IMR-90 (cell line): ENCODE measurements around the gene GATA3. TPM values are rescaled to one million over a fixed set of nuclear protein-coding genes. Genes with fewer than 3 reads are reported as not detected.

ENCODE experiments used
- ATAC-seq: fragments of 200-7000 bp; cut with Tn5 transposase; 2 replicates; pipeline ENCODE4 v1.9.1; 2020; ENCODE audit warnings: low read depth, mild to moderate bottlenecking, moderate library complexity
- BruUV-seq: library from RNA; stranded (reverse); fragments of 400-500 nt; replicated peaks from 2 replicates; lab custom pipeline; 2021; lab: Mats Ljungman, UMichigan
- CTCF ChIA-PET: fragments of 300-600 bp; formaldehyde crosslinking; extraction: SDS; loops from one replicate; lab custom pipeline; 2021; ENCODE audit warnings: antibody characterized with exemption; lab: Yijun Ruan, JAX
- POLR2A ChIA-PET: fragments of 300-600 bp; sonication (Branson Sonifier 250); formaldehyde crosslinking; loops from one replicate; lab custom pipeline; 2022; ENCODE audit warnings: antibody characterized with exemption; ENCODE audit not compliant: unreplicated experiment; lab: Charles Lee
- DNase-seq: peaks from one replicate; pipeline ENCODE4 v3.0.0; 2013
- H2AFZ ChIP-seq: replicated peaks from 2 replicates; pipeline ENCODE3; 2013; ENCODE audit warnings: low read length, mild to moderate bottlenecking; ENCODE audit not compliant: poor library complexity
- H2AK5ac ChIP-seq: 2 replicates; pipeline ENCODE4 v1.6.1; 2013; ENCODE audit warnings: low read depth, low read length, inconsistent platforms
- H2AK9ac ChIP-seq: replicated peaks from 2 replicates; pipeline ENCODE3; 2013; ENCODE audit warnings: mild to moderate bottlenecking, low read depth, low read length, moderate library complexity; ENCODE audit not compliant: poor library complexity
- H2BK120ac ChIP-seq: 2 replicates; pipeline ENCODE4 v1.6.1; 2013; ENCODE audit warnings: low read depth, low read length, inconsistent platforms
- H2BK15ac ChIP-seq: 3 replicates; pipeline ENCODE4 v1.6.1; 2013; ENCODE audit warnings: low read depth, low read length, inconsistent platforms
- H2BK20ac ChIP-seq: 2 replicates; pipeline ENCODE4 v1.6.1; 2013; ENCODE audit warnings: low read depth, mild to moderate bottlenecking, inconsistent platforms, low read length, moderate library complexity
- H2BK5ac ChIP-seq: 2 replicates; pipeline ENCODE4 v1.6.1; 2013; ENCODE audit warnings: mild to moderate bottlenecking, low read depth, low read length, inconsistent platforms; ENCODE audit not compliant: poor library complexity, severe bottlenecking
- H3K14ac ChIP-seq: replicated peaks from 2 replicates; pipeline ENCODE4 v1.6.1; 2013; ENCODE audit warnings: low read depth, low read length, inconsistent platforms
- H3K18ac ChIP-seq: 2 replicates; pipeline ENCODE4 v1.6.1; 2013; ENCODE audit warnings: low read depth, low read length, control low read depth
- H3K23ac ChIP-seq: 2 replicates; pipeline ENCODE4 v1.6.1; 2013; ENCODE audit warnings: low read depth, low read length, inconsistent platforms
- H3K27ac ChIP-seq: 2 replicates; pipeline ENCODE4 v1.5.1; 2013; ENCODE audit warnings: mild to moderate bottlenecking, control low read depth, low read length; ENCODE audit not compliant: insufficient read depth
- H3K27me3 ChIP-seq: 2 replicates; pipeline ENCODE4 v1.6.1; 2013; ENCODE audit warnings: low read length; ENCODE audit not compliant: control insufficient read depth, insufficient read depth
- H3K36me3 ChIP-seq: 2 replicates; pipeline ENCODE4 v1.6.1; 2013; ENCODE audit warnings: low read length, mixed read lengths; ENCODE audit not compliant: control insufficient read depth, insufficient read depth
- H3K4ac ChIP-seq: 2 replicates; pipeline ENCODE4 v1.6.1; 2013; ENCODE audit warnings: low read depth, low read length, inconsistent platforms
- H3K4me1 ChIP-seq: 2 replicates; pipeline ENCODE4 v1.6.1; 2013; ENCODE audit warnings: low read length, mixed read lengths; ENCODE audit not compliant: control insufficient read depth, insufficient read depth
- H3K4me2 ChIP-seq: 2 replicates; pipeline ENCODE4 v1.6.1; 2013; ENCODE audit warnings: low read depth, mild to moderate bottlenecking, control low read depth, low read length, moderate library complexity
- H3K4me3 ChIP-seq: 2 replicates; pipeline ENCODE4 v1.5.1; 2013; ENCODE audit warnings: low read depth, mild to moderate bottlenecking, control low read depth, low read length, moderate library complexity; ENCODE audit not compliant: insufficient read depth
- H3K56ac ChIP-seq: 2 replicates; pipeline ENCODE4 v1.6.1; 2013; ENCODE audit warnings: low read length, inconsistent platforms; ENCODE audit not compliant: insufficient read depth; ENCODE audit errors: extremely low read depth
- H3K79me1 ChIP-seq, 2 experiments: 2 replicates each; pipeline ENCODE4 v1.6.1; 2013; ENCODE audit warnings: low read length in 2 of 2, inconsistent platforms in 1 of 2, low read depth in 1 of 2
- H3K9ac ChIP-seq: 2 replicates; pipeline ENCODE4 v1.6.1; 2013; ENCODE audit warnings: low read depth, low read length, control low read depth
- H3K9me1 ChIP-seq: 2 replicates; pipeline ENCODE4 v1.6.1; 2013; ENCODE audit warnings: low read length, inconsistent platforms; ENCODE audit not compliant: insufficient read depth
- H3K9me3 ChIP-seq: 2 replicates; pipeline ENCODE4 v1.6.1; 2013; ENCODE audit warnings: low read length; ENCODE audit not compliant: control insufficient read depth, insufficient read depth
- H4K20me1 ChIP-seq: 2 replicates; pipeline ENCODE4 v1.6.1; 2013; ENCODE audit warnings: low read length, inconsistent platforms; ENCODE audit not compliant: insufficient read depth
- H4K5ac ChIP-seq: 2 replicates; pipeline ENCODE4 v1.6.1; 2013; ENCODE audit warnings: mild to moderate bottlenecking, low read depth, low read length, control low read depth
- H4K8ac ChIP-seq, 2 experiments: 2 replicates each; pipeline ENCODE4 v1.6.1; 2013; ENCODE audit warnings: low read depth in 2 of 2, low read length in 2 of 2, control low read depth in 1 of 2, inconsistent platforms in 1 of 2
- H4K91ac ChIP-seq: 2 replicates; pipeline ENCODE4 v1.6.1; 2013; ENCODE audit warnings: low read depth, low read length, inconsistent platforms; ENCODE audit not compliant: insufficient read depth
- CHD1 ChIP-seq: IDR thresholded peaks from 2 replicates; pipeline ENCODE4 v1.6.1; 2012; ENCODE audit warnings: low read depth, low read length, improper control_type of control experiment
- FOS ChIP-seq: fragments of 150-350 bp; IDR thresholded peaks from 2 replicates; pipeline ENCODE4 v1.6.1; 2016; ENCODE audit warnings: low read depth, low read length
- MAFK ChIP-seq: IDR thresholded peaks from 2 replicates; pipeline ENCODE4 v1.6.1; 2012; ENCODE audit warnings: low read depth, low read length, improper control_type of control experiment
- MXI1 ChIP-seq: IDR thresholded peaks from 2 replicates; pipeline ENCODE4 v1.6.1; 2012; ENCODE audit warnings: low read depth, mild to moderate bottlenecking, low read length, moderate library complexity, borderline replicate concordance
- NFE2L2 ChIP-seq: fragments of 150-350 bp; IDR thresholded peaks from 2 replicates; pipeline ENCODE4 v1.6.1; 2016; ENCODE audit warnings: low read depth, mild to moderate bottlenecking, low read length
- SMC3 ChIP-seq: fragments of 150-350 bp; IDR thresholded peaks from 2 replicates; pipeline ENCODE4 v1.6.1; 2016; ENCODE audit warnings: low read depth, mild to moderate bottlenecking, antibody characterized with exemption, low read length, moderate library complexity
- WGBS, 2 experiments: methylation state at CpG; one replicate each; pipeline versions ENCODE4 v1.1.5 to v1.1.7; 2013; ENCODE audit warnings: missing lambda C conversion rate in 2 of 2; ENCODE audit not compliant: insufficient read length in 1 of 2; ENCODE audit errors: extremely low coverage in 2 of 2; 5-methylcytosine and 5-hydroxymethylcytosine counted together
- dilution Hi-C: fragments of 300-500 bp; cut with HindIII; formaldehyde crosslinking; loops from one replicate; pipeline ENCODE4 v1.14.3; 2018; ENCODE audit warnings: low sequenced_read_pairs; ENCODE audit not compliant: unreplicated experiment
- in situ Hi-C: fragments of 300-500 bp; cut with MboI; formaldehyde crosslinking; loops from 3 replicates; pipeline ENCODE4 v1.14.3; 2019; ENCODE audit warnings: low sequenced_read_pairs, inconsistent platforms, mixed read lengths
- intact Hi-C: fragments of 100-400 bp; cut with micrococcal nuclease; formaldehyde crosslinking; loops from 2 replicates; pipeline ENCODE4 v1.10.0; 2022
- polyA plus RNA-seq, 3 experiments: library from polyadenylated mRNA; depleted of rRNA; stranded (reverse); fragments of >200 nt; gene quantifications; 2 replicates each; pipeline ENCODE4 v1.2.3, GENCODE V29; 2012; ENCODE audit warnings: low replicate concordance in 1 of 3
- total RNA-seq: library from RNA; depleted of rRNA; stranded (reverse); fragments of >200 nt; gene quantifications from 2 replicates; pipeline ENCODE4 v1.2.3, GENCODE V29; 2012
- TF ChIP-seq, protein P1 (sequence below): fragments of 150-350 bp; IDR thresholded peaks from 2 replicates; pipeline ENCODE4 v1.6.1; 2017; ENCODE audit warnings: mild to moderate bottlenecking, antibody characterized with exemption, low read length, low read depth
- TF ChIP-seq, protein P2 (sequence below): fragments of 150-350 bp; IDR thresholded peaks from 2 replicates; pipeline ENCODE4 v1.6.1; 2016; ENCODE audit warnings: low read depth, mild to moderate bottlenecking, low read length, moderate library complexity, borderline replicate concordance
- TF ChIP-seq, protein P3 (sequence below): conservative IDR thresholded peaks from 2 replicates; pipeline ENCODE4 v1.5.1; 2012; ENCODE audit warnings: mild to moderate bottlenecking, low read depth, low read length, improper control_type of control experiment

GATA3 gene
- total and polyA plus RNA-seq, 2 of the 4 experiments (the other 2 are of a cell fraction), result 0.21 TPM; not detected in 1

DNA sequence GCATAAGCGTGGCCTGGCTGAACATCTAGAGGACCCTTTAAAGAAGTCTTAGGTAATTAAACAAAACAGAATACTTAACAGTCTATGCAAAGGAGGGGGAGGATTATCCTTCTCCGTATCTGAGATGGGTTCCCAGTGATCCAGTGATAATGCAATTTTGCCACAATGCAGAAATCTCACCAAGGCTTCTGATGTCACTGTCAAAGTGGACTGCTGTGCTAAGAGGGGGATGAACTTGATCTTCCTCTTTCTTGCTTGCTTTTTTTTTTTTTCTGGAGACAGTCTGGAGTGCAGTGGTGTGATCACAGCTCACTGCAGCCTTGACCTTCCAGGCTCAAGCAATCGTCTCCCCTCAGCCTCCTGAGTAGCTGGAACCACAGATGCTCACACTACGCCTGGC lies 30.8 kb downstream of the GATA3 start:
- H2BK15ac ChIP-seq, result no peak overlapping the region
- no peaks in the 10 kb centered on the region for H3K36me3 ChIP-seq
- no peak for ATAC-seq
- no peaks in the 10 kb centered on the region for H4K20me1 ChIP-seq
- no peak overlapping the region for H2AK5ac ChIP-seq
- no peaks in the 10 kb centered on the region for H3K27me3 ChIP-seq
- H3K4me3 ChIP-seq, result no peak overlapping the region
- no peak overlapping the region for H4K91ac ChIP-seq
- H3K27ac ChIP-seq, result no peak overlapping the region
- no peak overlapping the region for H3K9ac ChIP-seq
- TF ChIP-seq, protein P1, sequence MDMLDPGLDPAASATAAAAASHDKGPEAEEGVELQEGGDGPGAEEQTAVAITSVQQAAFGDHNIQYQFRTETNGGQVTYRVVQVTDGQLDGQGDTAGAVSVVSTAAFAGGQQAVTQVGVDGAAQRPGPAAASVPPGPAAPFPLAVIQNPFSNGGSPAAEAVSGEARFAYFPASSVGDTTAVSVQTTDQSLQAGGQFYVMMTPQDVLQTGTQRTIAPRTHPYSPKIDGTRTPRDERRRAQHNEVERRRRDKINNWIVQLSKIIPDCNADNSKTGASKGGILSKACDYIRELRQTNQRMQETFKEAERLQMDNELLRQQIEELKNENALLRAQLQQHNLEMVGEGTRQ, result no peak
- TF ChIP-seq, protein P2, sequence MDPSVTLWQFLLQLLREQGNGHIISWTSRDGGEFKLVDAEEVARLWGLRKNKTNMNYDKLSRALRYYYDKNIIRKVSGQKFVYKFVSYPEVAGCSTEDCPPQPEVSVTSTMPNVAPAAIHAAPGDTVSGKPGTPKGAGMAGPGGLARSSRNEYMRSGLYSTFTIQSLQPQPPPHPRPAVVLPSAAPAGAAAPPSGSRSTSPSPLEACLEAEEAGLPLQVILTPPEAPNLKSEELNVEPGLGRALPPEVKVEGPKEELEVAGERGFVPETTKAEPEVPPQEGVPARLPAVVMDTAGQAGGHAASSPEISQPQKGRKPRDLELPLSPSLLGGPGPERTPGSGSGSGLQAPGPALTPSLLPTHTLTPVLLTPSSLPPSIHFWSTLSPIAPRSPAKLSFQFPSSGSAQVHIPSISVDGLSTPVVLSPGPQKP, result no peak
- TF ChIP-seq MAFK, result no peak
- no peak for TF ChIP-seq NFE2L2
- TF ChIP-seq SMC3, result no peak
- TF ChIP-seq, protein P3, sequence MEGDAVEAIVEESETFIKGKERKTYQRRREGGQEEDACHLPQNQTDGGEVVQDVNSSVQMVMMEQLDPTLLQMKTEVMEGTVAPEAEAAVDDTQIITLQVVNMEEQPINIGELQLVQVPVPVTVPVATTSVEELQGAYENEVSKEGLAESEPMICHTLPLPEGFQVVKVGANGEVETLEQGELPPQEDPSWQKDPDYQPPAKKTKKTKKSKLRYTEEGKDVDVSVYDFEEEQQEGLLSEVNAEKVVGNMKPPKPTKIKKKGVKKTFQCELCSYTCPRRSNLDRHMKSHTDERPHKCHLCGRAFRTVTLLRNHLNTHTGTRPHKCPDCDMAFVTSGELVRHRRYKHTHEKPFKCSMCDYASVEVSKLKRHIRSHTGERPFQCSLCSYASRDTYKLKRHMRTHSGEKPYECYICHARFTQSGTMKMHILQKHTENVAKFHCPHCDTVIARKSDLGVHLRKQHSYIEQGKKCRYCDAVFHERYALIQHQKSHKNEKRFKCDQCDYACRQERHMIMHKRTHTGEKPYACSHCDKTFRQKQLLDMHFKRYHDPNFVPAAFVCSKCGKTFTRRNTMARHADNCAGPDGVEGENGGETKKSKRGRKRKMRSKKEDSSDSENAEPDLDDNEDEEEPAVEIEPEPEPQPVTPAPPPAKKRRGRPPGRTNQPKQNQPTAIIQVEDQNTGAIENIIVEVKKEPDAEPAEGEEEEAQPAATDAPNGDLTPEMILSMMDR, result no peak
- no peak for TF ChIP-seq MXI1
- TF ChIP-seq CHD1, result no peak
- TF ChIP-seq FOS, result no peak
- dilution Hi-C loops, result no loop called here
- H3K9me1 ChIP-seq, result no peaks in the 10 kb centered on the region
- no peak overlapping the region for H2BK20ac ChIP-seq
- in situ Hi-C loops, result no loop called here
- H4K8ac ChIP-seq, result no peak overlapping the region
- H3K18ac ChIP-seq, result no peak overlapping the region
- H3K79me1 ChIP-seq, result no peaks in the 10 kb centered on the region
- no peak overlapping the region for H3K4ac ChIP-seq
- H4K5ac ChIP-seq, result no peak overlapping the region
- H2BK120ac ChIP-seq, result no peak overlapping the region
- H2AFZ ChIP-seq, result no peak overlapping the region
- WGBS, 2 experiments, result 48% methylated on average over 2 of the region's 4 CpGs; no CpG with 5 or more reads in 1 of the 2 experiments
- ChIA-PET POLR2A (no interaction called here), CTCF (interaction anchor here (0.6 kb wide), 1 partner anchor 369 kb away, joined by 4 read pairs; no protein-coding TSS in a partner anchor)
- intact Hi-C loops, result no loop called here
- H2BK5ac ChIP-seq, result no peak overlapping the region
- H2AK9ac ChIP-seq, result no peak overlapping the region
- no peak for DNase-seq
- no peak overlapping the region for H3K23ac ChIP-seq
- H3K4me2 ChIP-seq, result no peak overlapping the region
- H3K14ac ChIP-seq, result no peak overlapping the region
- no peak overlapping the region for H3K56ac ChIP-seq
- H3K9me3 ChIP-seq, result no peaks in the 10 kb centered on the region
- H3K4me1 ChIP-seq, result no peaks in the 10 kb centered on the region
- BruUV-seq, result no TSS peak
